GM12878 (cell line): ENCODE results near the gene ELL. TPM values are rescaled to one million over a fixed set of nuclear protein-coding genes. Genes with fewer than 3 reads are reported as not detected.

Experiments
- ATAC-seq: fragments of 200-7000 bp; cut with Tn5 transposase; 3 replicates; pipeline ENCODE4 v1.9.1; 2020; ENCODE audit warnings: mild to moderate bottlenecking, moderate library complexity
- BruUV-seq: library from RNA; stranded (reverse); fragments of 400-500 nt; replicated peaks from 2 replicates; lab custom pipeline; 2021; lab: Mats Ljungman, UMichigan
- CTCF ChIA-PET: fragments of 300-600 bp; sonication (Branson Sonifier 250); formaldehyde crosslinking; extraction: SDS; loops from one replicate; lab custom pipeline; 2021; ENCODE audit warnings: inconsistent platforms; lab: Yijun Ruan, JAX
- POLR2A ChIA-PET: fragments of 350-600 bp; formaldehyde crosslinking; extraction: SDS; loops from one replicate; lab custom pipeline; 2021; ENCODE audit warnings: inconsistent platforms; lab: Charles Lee
- RAD21 ChIA-PET: fragments of 300-600 bp; sonication (Branson Sonifier 250); formaldehyde crosslinking; loops from one replicate; lab custom pipeline; 2023; ENCODE audit warnings: antibody characterized with exemption; ENCODE audit not compliant: unreplicated experiment; lab: Charles Lee
- SMC1A ChIA-PET: fragments of 300-600 bp; sonication (Branson Sonifier 250); formaldehyde crosslinking; loops from one replicate; lab custom pipeline; 2023; ENCODE audit not compliant: unreplicated experiment, uncharacterized antibody; lab: Charles Lee
- DNase-seq: peaks from one replicate; pipeline ENCODE4 v3.0.0-alpha.2; 2011; ENCODE audit warnings: low read depth, low spot score
- FAIRE-seq: peaks from 3 replicates; lab custom pipeline; 2011; peaks lifted over from hg19 to GRCh38; lab: Jason Lieb, UNC
- H2AFZ ChIP-seq: 2 replicates; pipeline ENCODE4 v1.6.0; 2011; ENCODE audit warnings: low read depth, low read length, control low read depth; ENCODE audit not compliant: control insufficient read depth
- H3K27ac ChIP-seq: 2 replicates; pipeline ENCODE4 v1.5.1; 2011; ENCODE audit warnings: control low read depth; ENCODE audit not compliant: control insufficient read depth, insufficient read depth
- H3K27me3 ChIP-seq, 2 experiments: replicated peaks in 1 of 2; 2 replicates each; pipeline versions ENCODE4 v1.6.0 to v1.6.1; 2011; ENCODE audit warnings: low read length in 1 of 2; ENCODE audit not compliant: control insufficient read depth in 2 of 2, insufficient read depth in 2 of 2
- H3K36me3 ChIP-seq, 2 experiments: 2 replicates each; pipeline ENCODE4 v1.5.1; 2011; ENCODE audit warnings: low read length in 1 of 2; ENCODE audit not compliant: control insufficient read depth in 2 of 2, insufficient read depth in 2 of 2
- H3K4me1 ChIP-seq: 2 replicates; pipeline ENCODE4 v1.6.1; 2011; ENCODE audit warnings: mild to moderate bottlenecking, low read length, moderate library complexity, mixed read lengths; ENCODE audit not compliant: control insufficient read depth, insufficient read depth
- H3K4me2 ChIP-seq: 2 replicates; pipeline ENCODE4 v1.6.0; 2011; ENCODE audit warnings: control low read depth; ENCODE audit not compliant: control insufficient read depth, insufficient read depth
- H3K4me3 ChIP-seq: fragments of 200-600 bp; sonication (generic); 2 replicates; pipeline ENCODE4 v1.5.1; 2016
- H3K79me2 ChIP-seq: 2 replicates; pipeline ENCODE4 v1.6.0; 2011; ENCODE audit warnings: low read length; ENCODE audit not compliant: control insufficient read depth, insufficient read depth
- H3K9ac ChIP-seq: 2 replicates; pipeline ENCODE4 v1.8.0; 2011; ENCODE audit warnings: low read length, control low read depth, mixed read lengths; ENCODE audit not compliant: control insufficient read depth, insufficient read depth
- H3K9me3 ChIP-seq: replicated peaks from 3 replicates; pipeline ENCODE4 v1.5.1; 2011; ENCODE audit warnings: mild to moderate bottlenecking, low read length; ENCODE audit not compliant: control insufficient read depth, insufficient read depth
- H4K20me1 ChIP-seq: 2 replicates; pipeline ENCODE4 v1.6.0; 2011; ENCODE audit not compliant: control insufficient read depth, insufficient read depth
- CBFB ChIP-seq: IDR thresholded peaks from 2 replicates; pipeline ENCODE4 v1.6.1; 2016; ENCODE audit warnings: antibody characterized with exemption, low read depth
- CUX1 ChIP-seq: IDR thresholded peaks from 2 replicates; pipeline ENCODE4 v1.6.1; 2012; ENCODE audit warnings: improper control_type of control experiment, low read depth, low read length; ENCODE audit not compliant: insufficient replicate concordance
- ETV6 ChIP-seq, 2 experiments: fragments of 450-650 bp in 1 of 2; IDR thresholded peaks in 1 of 2; conservative IDR thresholded peaks in 1 of 2; 2 replicates each; pipeline ENCODE4 v1.6.1; 2014; ENCODE audit warnings: antibody characterized with exemption in 1 of 2, borderline replicate concordance in 1 of 2, low read depth in 1 of 2, mild to moderate bottlenecking in 1 of 2, moderate library complexity in 1 of 2
- FOXK2 ChIP-seq: fragments of 450-650 bp; IDR thresholded peaks from 2 replicates; pipeline ENCODE4 v1.6.1; 2017; ENCODE audit warnings: mild to moderate bottlenecking, moderate library complexity
- HDAC6 ChIP-seq: fragments of 200-600 bp; sonication (generic); IDR thresholded peaks from one replicate; pipeline ENCODE4 v1.8.0; 2017; ENCODE audit warnings: antibody characterized with exemption; ENCODE audit not compliant: unreplicated experiment
- IKZF2 ChIP-seq, 2 experiments: fragments of 450-650 bp; IDR thresholded peaks; 2 replicates each; pipeline ENCODE4 v1.6.1; 2017; ENCODE audit warnings: mild to moderate bottlenecking in 2 of 2, moderate library complexity in 2 of 2
- MYB ChIP-seq: fragments of 150-350 bp; IDR thresholded peaks from 2 replicates; pipeline ENCODE4 v1.6.1; 2014; ENCODE audit warnings: mild to moderate bottlenecking, low read depth, low read length, borderline replicate concordance
- NFYB ChIP-seq: IDR thresholded peaks from 2 replicates; pipeline ENCODE4 v1.6.1; 2011; ENCODE audit warnings: low read depth, mild to moderate bottlenecking, low read length, improper control_type of control experiment, moderate library complexity; ENCODE audit not compliant: insufficient read depth
- REST ChIP-seq: IDR thresholded peaks from 2 replicates; pipeline ENCODE4 v1.6.1; 2012; ENCODE audit warnings: mild to moderate bottlenecking, low read depth, low read length
- SIN3A ChIP-seq: IDR thresholded peaks from 2 replicates; pipeline ENCODE4 v1.6.1; 2012; ENCODE audit warnings: low read depth, low read length, improper control_type of control experiment
- WGBS: methylation state at CpG from one replicate; pipeline ENCODE4 v1.1.6; 2016; ENCODE audit warnings: low lambda C conversion rate; ENCODE audit not compliant: insufficient replicate concordance, insufficient coverage; ENCODE audit errors: missing lambda C conversion rate; 5-methylcytosine and 5-hydroxymethylcytosine counted together
- in situ Hi-C: fragments of 300-500 bp; cut with MboI; formaldehyde crosslinking; loops from 9 replicates; pipeline ENCODE4 v1.14.3; 2018; ENCODE audit warnings: mixed read lengths
- intact Hi-C: fragments of 100-400 bp; cut with micrococcal nuclease; formaldehyde crosslinking; loops from one replicate; pipeline ENCODE4 v1.14.2; 2022; ENCODE audit not compliant: unreplicated experiment
- polyA plus RNA-seq, 11 experiments: library from polyadenylated mRNA; depleted of rRNA in 4 of 11; unstranded in 6 of 11; stranded (reverse) in 5 of 11; fragments of >200 nt; fragmentation: Nextera tagmentation in 4 of 11; fragmentation: Illumina TruSeq in 1 of 11; extraction: Ambion mirVana in 4 of 11; extraction: Trizol in 1 of 11; gene quantifications; 1 replicate in 1 of 11; 2 replicates in 10 of 11; pipeline versions ENCODE4 v1.2.1 to v1.2.3, GENCODE V29; 2011 to 2016; ENCODE audit warnings: inconsistent platforms in 2 of 11, missing spikeins in 2 of 11, low read depth in 1 of 11
- total RNA-seq, 4 experiments: library from RNA; depleted of rRNA in 3 of 4; stranded (reverse); fragments of >200 nt in 3 of 4; fragmentation: Illumina TruSeq in 1 of 4; extraction: Trizol in 1 of 4; gene quantifications; 2 replicates each; pipeline versions ENCODE4 v1.2.1 to v1.2.3, GENCODE V29; 2013 to 2021

ELL gene
- total and polyA plus RNA-seq, 10 of the 15 experiments (the other 5 are each of a cell fraction or from before 2014, with no cell fraction given): 0.91 to 25.0 (median 9.1) TPM

- no peak for TF ChIP-seq CUX1
- TF ChIP-seq CBFB: no peak
Measured at GRCh38 chr19:18504886-18505610, 16.8 kb downstream of the ELL start (continued).

DNA sequence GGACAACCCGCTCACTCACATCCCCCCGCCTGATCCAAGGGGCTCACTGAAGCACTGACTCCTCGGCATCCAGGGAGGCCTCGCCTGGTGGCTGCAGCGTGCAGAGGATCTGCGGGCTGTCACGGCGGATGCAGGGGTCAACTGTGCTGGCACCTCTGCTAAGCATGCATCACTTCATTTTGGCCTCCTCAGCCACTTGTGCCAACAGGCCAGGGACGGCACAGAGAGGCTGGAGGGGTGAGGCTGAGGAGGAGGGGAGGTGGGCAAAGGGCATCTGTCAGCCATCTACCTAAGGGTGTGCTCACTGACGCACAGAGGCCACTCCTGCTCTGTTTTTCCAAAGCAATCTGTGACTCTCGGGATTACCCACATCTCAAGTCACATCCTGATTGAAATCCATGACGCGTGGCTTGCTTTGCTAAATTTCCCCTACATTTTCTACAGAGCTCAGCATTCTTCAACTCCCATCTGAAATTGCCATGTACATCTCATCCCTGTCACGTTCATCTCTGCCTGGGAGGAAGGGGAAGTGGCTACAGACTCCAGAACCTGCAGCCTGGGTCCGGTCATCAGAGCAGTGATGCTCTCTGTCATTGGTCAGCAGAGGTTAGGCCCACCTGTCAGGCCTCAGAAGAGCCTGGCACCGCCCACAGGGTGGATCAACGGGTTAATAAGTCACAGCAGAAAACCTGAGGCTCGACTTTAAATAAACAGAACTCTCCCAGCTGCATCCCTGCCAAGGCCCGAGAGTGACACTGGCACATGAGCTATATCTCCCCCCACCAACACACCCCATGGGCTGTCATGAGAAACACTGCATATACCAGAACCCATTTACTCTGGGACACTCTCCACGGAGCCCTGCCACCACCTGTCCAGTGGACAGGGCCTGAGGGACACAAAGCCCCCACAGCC lies 17.6 kb downstream of the ELL start:
- intact Hi-C loops (no loop called here), in situ Hi-C loops (no loop called here)
- H3K79me2 ChIP-seq: peaks cover 90% of the 10 kb centered on the region
- no peak overlapping the region for H3K27ac ChIP-seq
- ChIA-PET SMC1A (interaction anchor here (0.8 kb wide), 1 partner anchor 15 kb away, joined by 4 read pairs; no protein-coding TSS in a partner anchor), CTCF (interaction anchor here (1.6 to 2.1 kb wide), 2 partner anchors 15 to 16 kb away, joined by 3 to 9 read pairs; no protein-coding TSS in a partner anchor), RAD21 (no interaction called here), POLR2A (no interaction called here)
- H3K4me3 ChIP-seq: no peak overlapping the region
- ATAC-seq: peak; percentile 75
- WGBS: 82% methylated on average over 20 of the region's 20 CpGs
- FAIRE-seq: no peak
- H2AFZ ChIP-seq: no peak overlapping the region
- no peak overlapping the region; the same call in 1 of the 2 replicates for H3K4me2 ChIP-seq
- no peaks in the 10 kb centered on the region for H3K27me3 ChIP-seq
- peaks cover 41% of the 10 kb centered on the region for H3K4me1 ChIP-seq
- no peaks in the 10 kb centered on the region for H3K9me3 ChIP-seq
- no TSS peak for BruUV-seq
- DNase-seq: no peak
- peaks cover 20% of the 10 kb centered on the region for H4K20me1 ChIP-seq
- H3K9ac ChIP-seq: no peak overlapping the region
- H3K36me3 ChIP-seq: peaks cover 2 to 5% of the 10 kb centered on the region in 2 experiments; a peak in 3 of 4 replicates
- no peak for TF ChIP-seq ETV6 (conservative IDR thresholded peaks at IDR 0.05 in 1 of 2, IDR thresholded peaks at IDR 0.05 in 1 of 2; ENCODE audit: borderline replicate concordance in 1 of 2, low read depth in 1 of 2)
- no peak for TF ChIP-seq MYB
- TF ChIP-seq FOXK2: no peak
- TF ChIP-seq SIN3A: no peak
- 0 out of 2 replicates have a peak, but pooled peaks have one; percentile 13 for TF ChIP-seq NFYB
- TF ChIP-seq HDAC6: no peak
- no peak for TF ChIP-seq REST
- no peak for TF ChIP-seq IKZF2 (IDR thresholded peaks at IDR 0.05)
